Testis (tissue), 3 donors: ENCODE data around the gene RGMA. TPM values are rescaled to one million over a fixed set of nuclear protein-coding genes. Genes with fewer than 3 reads are reported as not detected.

ENCODE experiments used
- DNase-seq: peaks from one replicate; pipeline ENCODE4 v3.0.0-alpha.2; 2019
- H3K27ac ChIP-seq, 2 donors: fragments of 200-600 bp; sonication (generic); one replicate each; pipeline ENCODE4 v1.5.1; 2019
- H3K27me3 ChIP-seq: fragments of 200-600 bp; sonication (generic); one replicate; pipeline ENCODE4 v1.5.1; 2019
- H3K36me3 ChIP-seq: fragments of 200-600 bp; sonication (generic); one replicate; pipeline ENCODE4 v1.5.1; 2017; ENCODE audit warnings: low read depth; ENCODE audit errors: missing control alignments
- H3K4me1 ChIP-seq: fragments of 200-600 bp; sonication (generic); one replicate; pipeline ENCODE4 v1.5.1; 2019
- H3K4me3 ChIP-seq, 2 donors: fragments of 200-600 bp; sonication (generic); one replicate each; pipeline ENCODE4 v1.5.1; 2017 to 2019
- H3K9me3 ChIP-seq: fragments of 200-600 bp; sonication (generic); one replicate; pipeline ENCODE4 v1.5.1; 2017
- POLR2A ChIP-seq: fragments of 450-650 bp; IDR thresholded peaks from one replicate; pipeline ENCODE4 v1.6.1; 2017; ENCODE audit warnings: antibody characterized with exemption, mild to moderate bottlenecking, moderate library complexity
- WGBS, 2 donors: methylation state at CpG; one replicate each; pipeline ENCODE4 v1.1.5; 2018; 5-methylcytosine and 5-hydroxymethylcytosine counted together
- intact Hi-C: fragments of 100-400 bp; cut with DNase I; formaldehyde crosslinking; loops from one replicate; pipeline ENCODE4 v1.15.1; 2023; ENCODE audit warnings: low total_unique reads
- polyA plus RNA-seq: library from polyadenylated mRNA; stranded (reverse); fragments of 350-450 nt; fragmentation: Illumina TruSeq; extraction: RNeasy Lipid Tissue Mini Kit (QIAGEN cat#74804); gene quantifications from one replicate; pipeline ENCODE4 v1.2.3, GENCODE V29; 2014; ENCODE audit warnings: low read depth, low replicate concordance; ENCODE audit not compliant: insufficient read depth
- total RNA-seq, 2 donors: library from RNA; depleted of rRNA; stranded (reverse); fragments of >200 nt; gene quantifications; one replicate each; pipeline ENCODE4 v1.2.3, GENCODE V29; 2016
- TF ChIP-seq, protein P1 (sequence below), 3 experiments: fragments of 450-650 bp in 2 of 3; fragments of 200-600 bp in 1 of 3; sonication (generic) in 1 of 3; IDR thresholded peaks; one replicate each; pipeline ENCODE4 v1.5.1; 2016 to 2019; ENCODE audit warnings: antibody characterized with exemption in 3 of 3, mild to moderate bottlenecking in 2 of 3, moderate library complexity in 1 of 3

The RGMA gene
- total and polyA plus RNA-seq, 3 donors from 2014 or later = 53.7 to 120 (median 65.4) TPM

GRCh38 chr15:92990031-92990430 lies 99.0 kb downstream of the RGMA start:
- Histone ChIP-seq H3K27me3 (no peaks in the 10 kb centered on the region), H3K4me3 (no peak overlapping the region), H3K9me3 (no peaks in the 10 kb centered on the region), H3K4me1 (no peaks in the 10 kb centered on the region), H3K36me3 (no peaks in the 10 kb centered on the region), H3K27ac (no peak overlapping the region)
- no peak for TF ChIP-seq POLR2A
- TF ChIP-seq, protein P1, sequence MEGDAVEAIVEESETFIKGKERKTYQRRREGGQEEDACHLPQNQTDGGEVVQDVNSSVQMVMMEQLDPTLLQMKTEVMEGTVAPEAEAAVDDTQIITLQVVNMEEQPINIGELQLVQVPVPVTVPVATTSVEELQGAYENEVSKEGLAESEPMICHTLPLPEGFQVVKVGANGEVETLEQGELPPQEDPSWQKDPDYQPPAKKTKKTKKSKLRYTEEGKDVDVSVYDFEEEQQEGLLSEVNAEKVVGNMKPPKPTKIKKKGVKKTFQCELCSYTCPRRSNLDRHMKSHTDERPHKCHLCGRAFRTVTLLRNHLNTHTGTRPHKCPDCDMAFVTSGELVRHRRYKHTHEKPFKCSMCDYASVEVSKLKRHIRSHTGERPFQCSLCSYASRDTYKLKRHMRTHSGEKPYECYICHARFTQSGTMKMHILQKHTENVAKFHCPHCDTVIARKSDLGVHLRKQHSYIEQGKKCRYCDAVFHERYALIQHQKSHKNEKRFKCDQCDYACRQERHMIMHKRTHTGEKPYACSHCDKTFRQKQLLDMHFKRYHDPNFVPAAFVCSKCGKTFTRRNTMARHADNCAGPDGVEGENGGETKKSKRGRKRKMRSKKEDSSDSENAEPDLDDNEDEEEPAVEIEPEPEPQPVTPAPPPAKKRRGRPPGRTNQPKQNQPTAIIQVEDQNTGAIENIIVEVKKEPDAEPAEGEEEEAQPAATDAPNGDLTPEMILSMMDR (IDR thresholded peaks at IDR 0.05) = no peak
- DNase-seq = no peak
- intact Hi-C loops = no loop called here
- 95 to 100% methylated on average over 2 of the region's 2 CpGs for WGBS, 2 donors

- intact Hi-C loops = no loop called here
- Histone ChIP-seq H3K9me3 (no peaks in the 10 kb centered on the region), H3K27ac (no peak overlapping the region), H3K4me3 (no peak overlapping the region), H3K36me3 (no peaks in the 10 kb centered on the region), H3K4me1 (no peaks in the 10 kb centered on the region), H3K27me3 (no peaks in the 10 kb centered on the region)
- WGBS, 2 donors = 75 to 88% methylated on average over 1 to 2 of the region's 2 CpGs
- no peak for TF ChIP-seq POLR2A
- TF ChIP-seq, protein P1 (IDR thresholded peaks at IDR 0.05) = no peak
- no peak for DNase-seq
Measured at GRCh38 chr15:92989470-92989869, 99.5 kb downstream of the RGMA start.

Other genes with a start within 250 kb of the RGMA start
- gene CHD2, start 188.9 kb downstream of the RGMA start, total RNA-seq = 100 to 1,000 TPM; 113 to 129 TPM
- 64.5 TPM for gene CHD2, start 188.9 kb downstream of the RGMA start, polyA plus RNA-seq